ENCODE results near the gene EML4.

DNA sequence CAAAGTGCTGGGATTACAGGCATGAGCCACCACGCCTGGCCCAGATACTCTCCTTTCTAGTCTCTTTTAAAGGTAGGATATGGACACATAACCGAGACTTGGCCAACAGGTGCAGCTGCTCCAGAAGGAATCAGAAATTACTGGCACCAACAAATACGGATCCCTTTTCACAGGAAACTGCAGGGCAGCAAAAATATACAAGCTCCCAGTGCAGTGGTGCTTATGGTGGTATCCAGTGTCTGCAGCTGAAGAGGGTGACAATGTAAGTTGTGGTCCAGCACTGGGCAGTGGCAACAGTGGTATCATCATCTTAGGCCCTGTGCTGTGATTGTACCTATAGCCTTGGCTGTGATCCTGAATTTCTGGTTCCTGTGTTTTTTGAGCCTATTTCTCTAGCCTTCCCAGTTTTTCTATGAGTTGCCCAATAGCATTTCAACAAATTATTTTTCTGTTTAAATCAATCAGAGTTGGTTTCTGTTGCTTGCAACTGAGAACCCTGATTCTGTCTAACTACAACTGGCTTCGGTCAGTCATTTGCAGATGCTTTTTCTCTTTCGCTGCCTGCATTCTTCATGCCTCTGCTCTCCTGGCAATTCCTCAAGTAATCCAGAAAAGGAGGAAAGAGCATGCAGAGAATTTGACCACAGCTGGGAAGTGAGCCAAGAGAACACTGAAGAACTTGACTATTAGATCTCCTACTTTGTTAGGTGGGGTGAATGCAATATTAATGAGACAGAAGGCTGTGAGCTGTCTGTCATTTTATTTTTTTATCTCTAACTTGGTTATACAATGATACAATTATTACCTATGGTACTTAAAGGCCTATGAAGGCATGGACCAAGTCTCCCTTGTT lies 30.8 kb upstream of the EML4 start:
- TF ChIP-seq, protein P1, sequence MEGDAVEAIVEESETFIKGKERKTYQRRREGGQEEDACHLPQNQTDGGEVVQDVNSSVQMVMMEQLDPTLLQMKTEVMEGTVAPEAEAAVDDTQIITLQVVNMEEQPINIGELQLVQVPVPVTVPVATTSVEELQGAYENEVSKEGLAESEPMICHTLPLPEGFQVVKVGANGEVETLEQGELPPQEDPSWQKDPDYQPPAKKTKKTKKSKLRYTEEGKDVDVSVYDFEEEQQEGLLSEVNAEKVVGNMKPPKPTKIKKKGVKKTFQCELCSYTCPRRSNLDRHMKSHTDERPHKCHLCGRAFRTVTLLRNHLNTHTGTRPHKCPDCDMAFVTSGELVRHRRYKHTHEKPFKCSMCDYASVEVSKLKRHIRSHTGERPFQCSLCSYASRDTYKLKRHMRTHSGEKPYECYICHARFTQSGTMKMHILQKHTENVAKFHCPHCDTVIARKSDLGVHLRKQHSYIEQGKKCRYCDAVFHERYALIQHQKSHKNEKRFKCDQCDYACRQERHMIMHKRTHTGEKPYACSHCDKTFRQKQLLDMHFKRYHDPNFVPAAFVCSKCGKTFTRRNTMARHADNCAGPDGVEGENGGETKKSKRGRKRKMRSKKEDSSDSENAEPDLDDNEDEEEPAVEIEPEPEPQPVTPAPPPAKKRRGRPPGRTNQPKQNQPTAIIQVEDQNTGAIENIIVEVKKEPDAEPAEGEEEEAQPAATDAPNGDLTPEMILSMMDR (IDR thresholded peaks at IDR 0.05): no peak
- TF ChIP-seq POLR2A (IDR thresholded peaks at IDR 0.05): no peak

All from ovary (tissue), 3 donors.